HepG2 (cell line): Measurements from ENCODE around the gene PEX5L. TPM values are rescaled to one million over a fixed set of nuclear protein-coding genes. Genes with fewer than 3 reads are reported as not detected.

Source experiments
- ATAC-seq: fragments of 200-7000 bp; cut with Tn5 transposase; 3 replicates; pipeline ENCODE4 v1.9.1; 2020; ENCODE audit warnings: mild to moderate bottlenecking, moderate library complexity
- Bru-seq: library from RNA; stranded (reverse); fragments of 400-500 nt; gene quantifications from one replicate; lab custom pipeline; 2021; lab: Mats Ljungman, UMichigan
- BruChase-seq, 2 experiments: library from RNA; stranded (reverse); fragments of 400-500 nt; gene quantifications; one replicate each; lab custom pipeline; 2021; lab: Mats Ljungman, UMichigan
- BruUV-seq: library from RNA; stranded (reverse); fragments of 400-500 nt; replicated peaks from 2 replicates; lab custom pipeline; 2021; lab: Mats Ljungman, UMichigan
- CTCF ChIA-PET: fragments of 300-600 bp; formaldehyde crosslinking; extraction: SDS; loops from one replicate; lab custom pipeline; 2021; ENCODE audit warnings: low total read pairs, inconsistent platforms, low intra/inter-chr PET ratio; lab: Yijun Ruan, JAX
- POLR2A ChIA-PET: fragments of 350-600 bp; sonication (Branson Sonifier 250); formaldehyde crosslinking; loops from one replicate; lab custom pipeline; 2020; ENCODE audit warnings: antibody characterized with exemption, inconsistent platforms; lab: Yijun Ruan, JAX
- DNase-seq: peaks from one replicate; pipeline ENCODE4 v3.0.0-alpha.2; 2015; ENCODE audit warnings: low spot score
- FAIRE-seq: peaks from 3 replicates; lab custom pipeline; 2011; peaks lifted over from hg19 to GRCh38; lab: Jason Lieb, UNC
- H2AFZ ChIP-seq: one replicate; pipeline ENCODE4 v1.6.1; 2011; ENCODE audit warnings: low read length, inconsistent platforms
- H3K27ac ChIP-seq: fragments of 300-600 bp; 3 replicates; pipeline ENCODE4 v1.8.0; 2011; ENCODE audit warnings: mixed run types, mild to moderate bottlenecking, mixed read lengths, low read length, inconsistent platforms; ENCODE audit not compliant: insufficient read depth; ENCODE audit errors: extremely low read length
- H3K27me3 ChIP-seq, 2 experiments: fragments of 200-600 bp in 1 of 2; 2 replicates in 1 of 2; 3 replicates in 1 of 2; pipeline versions ENCODE4 v1.6.0 to v1.8.0; 2011; ENCODE audit warnings: low read length in 2 of 2, mild to moderate bottlenecking in 2 of 2, moderate library complexity in 2 of 2, inconsistent platforms in 1 of 2; ENCODE audit not compliant: insufficient read depth in 2 of 2, control insufficient read depth in 1 of 2
- H3K36me3 ChIP-seq, 2 experiments: fragments of 200-600 bp in 1 of 2; replicated peaks in 1 of 2; 2 replicates in 1 of 2; 3 replicates in 1 of 2; pipeline versions ENCODE4 v1.5.1 to v1.8.0; 2011; ENCODE audit warnings: low read length in 2 of 2, inconsistent platforms in 1 of 2; ENCODE audit not compliant: insufficient read depth in 2 of 2, control insufficient read depth in 1 of 2
- H3K4me1 ChIP-seq: 2 replicates; pipeline ENCODE4 v1.5.1; 2012; ENCODE audit warnings: low read length, inconsistent platforms; ENCODE audit not compliant: insufficient read depth
- H3K4me2 ChIP-seq: 2 replicates; pipeline ENCODE4 v1.6.0; 2011; ENCODE audit warnings: low read depth, low read length, inconsistent platforms
- H3K4me3 ChIP-seq, 3 experiments: fragments of 200-600 bp in 1 of 3; sonication (generic), shearing (Covaris generic) in 1 of 3; replicated peaks in 1 of 3; 2 replicates each; pipeline ENCODE4 v1.5.1; 2011 to 2016; ENCODE audit warnings: low read length in 3 of 3, inconsistent platforms in 2 of 3, low read depth in 2 of 3, mild to moderate bottlenecking in 2 of 3, control low read depth in 1 of 3, mixed read lengths in 1 of 3; ENCODE audit not compliant: insufficient read depth in 1 of 3
- H3K79me2 ChIP-seq: one replicate; pipeline ENCODE4 v1.6.1; 2011; ENCODE audit warnings: low read length, inconsistent platforms; ENCODE audit not compliant: insufficient read depth
- H3K9ac ChIP-seq: 2 replicates; pipeline ENCODE4 v1.6.0; 2011; ENCODE audit warnings: mild to moderate bottlenecking, low read depth, low read length, inconsistent platforms; ENCODE audit not compliant: insufficient read depth
- H3K9me3 ChIP-seq: 2 replicates; pipeline ENCODE4 v1.5.1; 2012; ENCODE audit warnings: mild to moderate bottlenecking, low read length
- H4K20me1 ChIP-seq: 2 replicates; pipeline ENCODE4 v1.6.0; 2011; ENCODE audit warnings: inconsistent platforms, mild to moderate bottlenecking, low read length, moderate library complexity; ENCODE audit not compliant: insufficient read depth
- EHMT2 ChIP-seq: fragments of 200-600 bp; sonication (generic); IDR thresholded peaks from 2 replicates; pipeline ENCODE4 v1.7.0; 2017; ENCODE audit warnings: antibody characterized with exemption, low read depth, low read length, borderline replicate concordance
- KDM2A ChIP-seq: sonication (generic); formaldehyde crosslinking; IDR thresholded peaks from 2 replicates; pipeline ENCODE4 v1.4.0; 2020; ENCODE audit warnings: low read depth, missing genetic modification reagents, borderline replicate concordance
- SALL1 ChIP-seq: sonication (generic); formaldehyde crosslinking; IDR thresholded peaks from 2 replicates; pipeline ENCODE4 v1.8.0; 2022; ENCODE audit warnings: mild to moderate bottlenecking, missing genetic modification reagents
- TFE3 ChIP-seq: IDR thresholded peaks from 2 replicates; pipeline ENCODE4 v1.6.1; 2016
- WGBS: methylation state at CpG from one replicate; pipeline ENCODE4 v1.1.6; 2017; ENCODE audit warnings: low lambda C conversion rate; 5-methylcytosine and 5-hydroxymethylcytosine counted together
- in situ Hi-C: cut with HindIII; loops from 2 replicates; pipeline ENCODE4 v1.10.0; 2017; ENCODE audit warnings: low pct_unique_long_range_greater_than_20kb; ENCODE audit not compliant: extremely low pct_ligation_motif_present
- intact Hi-C: fragments of 100-400 bp; cut with micrococcal nuclease; formaldehyde crosslinking; loops from one replicate; pipeline ENCODE4 v1.10.0; 2022; ENCODE audit not compliant: unreplicated experiment
- long read RNA-seq, 2 experiments: library from RNA in 1 of 2; library from polyadenylated mRNA in 1 of 2; stranded (forward) in 1 of 2; unstranded in 1 of 2; transcript quantifications; one replicate each; pipeline ENCODE4 v2.0.0, GENCODE V29; 2019 to 2022
- polyA minus RNA-seq, 3 experiments: library from RNA; depleted of rRNA, polyadenylated mRNA; stranded (reverse); fragments of >200 nt; gene quantifications; 2 replicates each; pipeline ENCODE4 v1.2.3, GENCODE V29; 2011; ENCODE audit warnings: low replicate concordance in 1 of 3
- polyA plus RNA-seq, 8 experiments: library from polyadenylated mRNA; depleted of rRNA in 3 of 8; stranded (reverse) in 7 of 8; unstranded in 1 of 8; fragments of >200 nt; fragmentation: Illumina TruSeq in 4 of 8; extraction: Trizol in 4 of 8; gene quantifications; 2 replicates each; pipeline versions ENCODE4 v1.2.1 to v1.2.3, GENCODE V29; 2011 to 2016; ENCODE audit warnings: low read depth in 4 of 8, missing spikeins in 1 of 8, mixed read lengths in 1 of 8; ENCODE audit not compliant: insufficient read depth in 1 of 8
- total RNA-seq, 5 experiments: library from RNA; depleted of rRNA; stranded (reverse); fragments of >200 nt; fragmentation: Illumina TruSeq; extraction: Trizol; gene quantifications; 2 replicates each; pipeline ENCODE4 v1.2.3, GENCODE V29; 2016; ENCODE audit warnings: low read depth in 1 of 5
- TF ChIP-seq, protein P1 (sequence below): sonication (generic); formaldehyde crosslinking; IDR thresholded peaks from 2 replicates; pipeline ENCODE4 v1.4.0; 2020; ENCODE audit warnings: missing genetic modification reagents
- TF ChIP-seq, protein P2 (sequence below), 2 experiments: IDR thresholded peaks; 2 replicates each; pipeline ENCODE4 v1.6.1; 2011 to 2012; ENCODE audit warnings: low read length in 2 of 2, borderline replicate concordance in 1 of 2, low read depth in 1 of 2, mild to moderate bottlenecking in 1 of 2, moderate library complexity in 1 of 2
- TF ChIP-seq, protein P3 (sequence below): sonication (generic); formaldehyde crosslinking; IDR thresholded peaks from 2 replicates; pipeline ENCODE4 v1.5.1; 2020; ENCODE audit warnings: mild to moderate bottlenecking, moderate library complexity, missing genetic modification reagents

Gene PEX5L
- total RNA-seq (2016; rRNA removed; fragmentation: Illumina TruSeq; extraction: Trizol) (not detected in 2 replicates), polyA plus RNA-seq (2011; rRNA removed) (not detected in 2 replicates), polyA minus RNA-seq (2011; rRNA and poly(A)+ RNA removed; ENCODE audit: low replicate concordance) (not detected in 2 replicates), Bru-seq, nascent RNA (percentile 0 among the genes with signal in this experiment), BruChase-seq, experiment 1, labeled RNA remaining after a 6-hour chase (percentile 2 among the genes with signal in this experiment), BruChase-seq, experiment 2, labeled RNA remaining after a 2-hour chase (percentile 2 among the genes with signal in this experiment)
- not detected in 2 replicates for total RNA-seq (2016; cell fraction: cytosol; rRNA removed; fragmentation: Illumina TruSeq; extraction: Trizol; ENCODE audit: low read depth)
- total RNA-seq (2016; cell fraction: insoluble cytoplasmic fraction; rRNA removed; fragmentation: Illumina TruSeq; extraction: Trizol), result not detected in 2 replicates
- not detected in 2 replicates for total RNA-seq (2016; cell fraction: membrane; rRNA removed; fragmentation: Illumina TruSeq; extraction: Trizol)
- total RNA-seq (2016; cell fraction: nucleus; rRNA removed; fragmentation: Illumina TruSeq; extraction: Trizol), result not detected in 2 replicates
- polyA plus RNA-seq (2011; cell fraction: cytosol; rRNA removed), result not detected in 2 replicates
- not detected in 2 replicates for polyA plus RNA-seq (2011; cell fraction: nucleus; rRNA removed)
- polyA plus RNA-seq (2012), result 0.21 and 0.28 TPM in 2 replicates
- polyA plus RNA-seq (2016; cell fraction: cytosol; fragmentation: Illumina TruSeq; extraction: Trizol; ENCODE audit: low read depth), result not detected in 2 replicates
- not detected in 2 replicates for polyA plus RNA-seq (2016; cell fraction: insoluble cytoplasmic fraction; fragmentation: Illumina TruSeq; extraction: Trizol; ENCODE audit: low read depth)
- polyA plus RNA-seq (2016; cell fraction: membrane; fragmentation: Illumina TruSeq; extraction: Trizol; ENCODE audit: low read depth), result not detected in 2 replicates
- not detected in 2 replicates for polyA plus RNA-seq (2016; cell fraction: nucleus; fragmentation: Illumina TruSeq; extraction: Trizol; ENCODE audit: insufficient read depth, low read depth)
- polyA minus RNA-seq (2011; cell fraction: cytosol; rRNA and poly(A)+ RNA removed), result not detected in 2 replicates
- under 0.01 and 0.12 TPM in 2 replicates for polyA minus RNA-seq (2011; cell fraction: nucleus; rRNA and poly(A)+ RNA removed)
- long read RNA-seq, experiment 1, result 0 reads
- long read RNA-seq, experiment 2, result 0 reads

GRCh38 chr3:180036671-180037455, at the start of gene PEX5L:
Gene PEX5L, minus strand, starts transcription at chr3:180036937. Its CDS starts 338 bp downstream, at chr3:180036599.
- Histone ChIP-seq H4K20me1 (no peaks in the 10 kb centered on the region), H3K9me3 (no peaks in the 10 kb centered on the region), H3K4me3 (peak within 1 kb of the TSS in 1 of 3 experiments; percentile 40; a peak in 1 of 6 replicates), H3K4me1 (no peaks in the 10 kb centered on the region), H3K4me2 (0 out of 2 replicates have a peak within 1 kb of the TSS, but pooled peaks have one; percentile 27), H3K27me3 (peaks cover 0 to 11% of the 10 kb centered on the region in 2 experiments; a peak in 2 of 5 replicates), H3K36me3 (no peaks in the 10 kb centered on the region), H3K27ac (no peak within 1 kb of the TSS), H3K79me2 (no peaks in the 10 kb centered on the region), H2AFZ (no peak within 1 kb of the TSS), H3K9ac (no peak within 1 kb of the TSS)
- peak; percentile 2 for DNase-seq
- 35% methylated on average over 37 of the region's 96 CpGs for WGBS
- BruUV-seq, result no TSS peak
- ChIA-PET POLR2A (no interaction called here), CTCF (no interaction called here)
- intact Hi-C loops, result no loop called here
- in situ Hi-C loops, result no loop called here
- FAIRE-seq, result no peak
- ATAC-seq, result peak; percentile 99
- TF ChIP-seq, protein P1, sequence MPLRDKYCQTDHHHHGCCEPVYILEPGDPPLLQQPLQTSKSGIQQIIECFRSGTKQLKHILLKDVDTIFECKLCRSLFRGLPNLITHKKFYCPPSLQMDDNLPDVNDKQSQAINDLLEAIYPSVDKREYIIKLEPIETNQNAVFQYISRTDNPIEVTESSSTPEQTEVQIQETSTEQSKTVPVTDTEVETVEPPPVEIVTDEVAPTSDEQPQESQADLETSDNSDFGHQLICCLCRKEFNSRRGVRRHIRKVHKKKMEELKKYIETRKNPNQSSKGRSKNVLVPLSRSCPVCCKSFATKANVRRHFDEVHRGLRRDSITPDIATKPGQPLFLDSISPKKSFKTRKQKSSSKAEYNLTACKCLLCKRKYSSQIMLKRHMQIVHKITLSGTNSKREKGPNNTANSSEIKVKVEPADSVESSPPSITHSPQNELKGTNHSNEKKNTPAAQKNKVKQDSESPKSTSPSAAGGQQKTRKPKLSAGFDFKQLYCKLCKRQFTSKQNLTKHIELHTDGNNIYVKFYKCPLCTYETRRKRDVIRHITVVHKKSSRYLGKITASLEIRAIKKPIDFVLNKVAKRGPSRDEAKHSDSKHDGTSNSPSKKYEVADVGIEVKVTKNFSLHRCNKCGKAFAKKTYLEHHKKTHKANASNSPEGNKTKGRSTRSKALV (CRISPR knock-in tag), result peak; percentile 75; the same call in 1 of the 2 replicates
- TF ChIP-seq SALL1 (peak; percentile 44; the same call in 1 of the 2 replicates), EHMT2 (peak; percentile 68; the same call in 1 of the 2 replicates), KDM2A (CRISPR knock-in tag) (peak; percentile 55; the same call in 1 of the 2 replicates), TFE3 (CRISPR knock-in tag) (peak; percentile 38; the same call in 1 of the 2 replicates)
- TF ChIP-seq, protein P2, sequence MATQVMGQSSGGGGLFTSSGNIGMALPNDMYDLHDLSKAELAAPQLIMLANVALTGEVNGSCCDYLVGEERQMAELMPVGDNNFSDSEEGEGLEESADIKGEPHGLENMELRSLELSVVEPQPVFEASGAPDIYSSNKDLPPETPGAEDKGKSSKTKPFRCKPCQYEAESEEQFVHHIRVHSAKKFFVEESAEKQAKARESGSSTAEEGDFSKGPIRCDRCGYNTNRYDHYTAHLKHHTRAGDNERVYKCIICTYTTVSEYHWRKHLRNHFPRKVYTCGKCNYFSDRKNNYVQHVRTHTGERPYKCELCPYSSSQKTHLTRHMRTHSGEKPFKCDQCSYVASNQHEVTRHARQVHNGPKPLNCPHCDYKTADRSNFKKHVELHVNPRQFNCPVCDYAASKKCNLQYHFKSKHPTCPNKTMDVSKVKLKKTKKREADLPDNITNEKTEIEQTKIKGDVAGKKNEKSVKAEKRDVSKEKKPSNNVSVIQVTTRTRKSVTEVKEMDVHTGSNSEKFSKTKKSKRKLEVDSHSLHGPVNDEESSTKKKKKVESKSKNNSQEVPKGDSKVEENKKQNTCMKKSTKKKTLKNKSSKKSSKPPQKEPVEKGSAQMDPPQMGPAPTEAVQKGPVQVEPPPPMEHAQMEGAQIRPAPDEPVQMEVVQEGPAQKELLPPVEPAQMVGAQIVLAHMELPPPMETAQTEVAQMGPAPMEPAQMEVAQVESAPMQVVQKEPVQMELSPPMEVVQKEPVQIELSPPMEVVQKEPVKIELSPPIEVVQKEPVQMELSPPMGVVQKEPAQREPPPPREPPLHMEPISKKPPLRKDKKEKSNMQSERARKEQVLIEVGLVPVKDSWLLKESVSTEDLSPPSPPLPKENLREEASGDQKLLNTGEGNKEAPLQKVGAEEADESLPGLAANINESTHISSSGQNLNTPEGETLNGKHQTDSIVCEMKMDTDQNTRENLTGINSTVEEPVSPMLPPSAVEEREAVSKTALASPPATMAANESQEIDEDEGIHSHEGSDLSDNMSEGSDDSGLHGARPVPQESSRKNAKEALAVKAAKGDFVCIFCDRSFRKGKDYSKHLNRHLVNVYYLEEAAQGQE (IDR thresholded peaks at IDR 0.05; ENCODE audit: borderline replicate concordance in 1 of 2, low read depth in 1 of 2, low read length in 2 of 2), result peak; percentile 75 to 96
- TF ChIP-seq, protein P3, sequence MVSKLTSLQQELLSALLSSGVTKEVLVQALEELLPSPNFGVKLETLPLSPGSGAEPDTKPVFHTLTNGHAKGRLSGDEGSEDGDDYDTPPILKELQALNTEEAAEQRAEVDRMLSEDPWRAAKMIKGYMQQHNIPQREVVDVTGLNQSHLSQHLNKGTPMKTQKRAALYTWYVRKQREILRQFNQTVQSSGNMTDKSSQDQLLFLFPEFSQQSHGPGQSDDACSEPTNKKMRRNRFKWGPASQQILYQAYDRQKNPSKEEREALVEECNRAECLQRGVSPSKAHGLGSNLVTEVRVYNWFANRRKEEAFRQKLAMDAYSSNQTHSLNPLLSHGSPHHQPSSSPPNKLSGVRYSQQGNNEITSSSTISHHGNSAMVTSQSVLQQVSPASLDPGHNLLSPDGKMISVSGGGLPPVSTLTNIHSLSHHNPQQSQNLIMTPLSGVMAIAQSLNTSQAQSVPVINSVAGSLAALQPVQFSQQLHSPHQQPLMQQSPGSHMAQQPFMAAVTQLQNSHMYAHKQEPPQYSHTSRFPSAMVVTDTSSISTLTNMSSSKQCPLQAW (CRISPR knock-in tag), result no peak
